K562 (cell line): ENCODE data around the gene ZNF577. TPM values are rescaled to one million over a fixed set of nuclear protein-coding genes. Genes with fewer than 3 reads are reported as not detected.

Source experiments
- ARID2 ChIP-seq: fragments of 450-650 bp; IDR thresholded peaks from 2 replicates; pipeline ENCODE4 v1.6.1; 2017; ENCODE audit warnings: antibody characterized with exemption, mild to moderate bottlenecking
- ARNT ChIP-seq, 2 experiments: fragments of 450-650 bp; IDR thresholded peaks; 2 replicates each; pipeline ENCODE4 v1.6.1; 2016; ENCODE audit warnings: mild to moderate bottlenecking in 1 of 2
- DLX4 ChIP-seq: fragments of 250-450 bp; sonication (Bioruptor Pico); IDR thresholded peaks from 2 replicates; pipeline ENCODE4 v1.6.1; 2021; ENCODE audit warnings: mild to moderate bottlenecking
- DMBX1 ChIP-seq: fragments of 250-450 bp; sonication (Bioruptor Pico); IDR thresholded peaks from 2 replicates; pipeline ENCODE4 v1.8.0; 2022; ENCODE audit warnings: inconsistent platforms, mild to moderate bottlenecking, moderate library complexity, borderline replicate concordance
- FOXA1 ChIP-seq: fragments of 450-650 bp; IDR thresholded peaks from 2 replicates; pipeline ENCODE4 v1.6.1; 2016; ENCODE audit warnings: mild to moderate bottlenecking, borderline replicate concordance
- GTF2A2 ChIP-seq: IDR thresholded peaks from 2 replicates; pipeline ENCODE4 v1.6.1; 2016; ENCODE audit warnings: mild to moderate bottlenecking, missing genetic modification characterization, missing compliant biosample characterization
- LCOR ChIP-seq: sonication (generic); formaldehyde crosslinking; IDR thresholded peaks from 2 replicates; pipeline ENCODE4 v1.8.0; 2022; ENCODE audit warnings: mild to moderate bottlenecking, missing genetic modification reagents
- NR2F6 ChIP-seq: fragments of 450-650 bp; formaldehyde crosslinking; IDR thresholded peaks from 2 replicates; pipeline ENCODE4 v1.4.0; 2020; ENCODE audit warnings: mild to moderate bottlenecking
- OTX1 ChIP-seq: fragments of 450-650 bp; formaldehyde crosslinking; IDR thresholded peaks from 2 replicates; pipeline ENCODE4 v1.4.0; 2022; ENCODE audit warnings: mild to moderate bottlenecking
- PHF20 ChIP-seq: fragments of 450-650 bp; IDR thresholded peaks from 2 replicates; pipeline ENCODE4 v1.6.1; 2018; ENCODE audit not compliant: partially characterized antibody
- RBM22 ChIP-seq: fragments of 200-400 bp; formaldehyde crosslinking; IDR thresholded peaks from 2 replicates; pipeline ENCODE4 v1.6.1; 2018; ENCODE audit warnings: low read length, low read depth; ENCODE audit not compliant: poor library complexity, severe bottlenecking
- RNF2 ChIP-seq: sonication (generic); IDR thresholded peaks from 2 replicates; pipeline ENCODE4 v1.6.1; 2016
- ZC3H8 ChIP-seq: fragments of 450-650 bp; IDR thresholded peaks from 2 replicates; pipeline ENCODE4 v1.6.1; 2017
- ZNF197 ChIP-seq: fragments of 200-800 bp; sonication (Bioruptor generic); IDR thresholded peaks from 2 replicates; pipeline ENCODE4 v1.6.1; 2016; ENCODE audit warnings: low read depth, missing genetic modification characterization, missing compliant biosample characterization
- ZNF444 ChIP-seq: fragments of 250-450 bp; sonication (Bioruptor Pico); IDR thresholded peaks from 2 replicates; pipeline ENCODE4 v1.4.0; 2020; ENCODE audit warnings: mild to moderate bottlenecking, moderate library complexity
- polyA plus RNA-seq, 8 experiments: library from polyadenylated mRNA; depleted of rRNA in 4 of 8; stranded (reverse) in 5 of 8; unstranded in 3 of 8; fragments of >200 nt; fragmentation: Nextera tagmentation in 2 of 8; fragmentation: Illumina TruSeq in 1 of 8; extraction: Ambion mirVana in 2 of 8; extraction: Trizol in 1 of 8; gene quantifications; 2 replicates each; pipeline versions ENCODE4 v1.2.1 to v1.2.3, GENCODE V29; 2011 to 2014; ENCODE audit warnings: inconsistent platforms in 1 of 8, missing spikeins in 1 of 8
- total RNA-seq, 7 experiments: library from RNA; depleted of rRNA in 6 of 7; stranded (reverse); fragments of >200 nt in 6 of 7; fragmentation: Illumina TruSeq in 2 of 7; extraction: Trizol in 2 of 7; gene quantifications; 2 replicates each; pipeline versions ENCODE4 v1.2.1 to v1.2.3, GENCODE V29; 2011 to 2021; ENCODE audit warnings: low replicate concordance in 1 of 7
- TF ChIP-seq, protein P1 (sequence below), 2 experiments: IDR thresholded peaks in 1 of 2; conservative IDR thresholded peaks in 1 of 2; 2 replicates each; pipeline ENCODE4 v1.6.1; 2016; ENCODE audit warnings: low read depth in 2 of 2, mild to moderate bottlenecking in 1 of 2, missing compliant biosample characterization in 1 of 2, missing genetic modification characterization in 1 of 2, moderate library complexity in 1 of 2
- TF ChIP-seq, protein P2 (sequence below), 2 experiments: fragments of 450-650 bp; IDR thresholded peaks; 2 replicates each; pipeline ENCODE4 v1.6.1; 2016
- TF ChIP-seq, protein P3 (sequence below): fragments of 450-650 bp; conservative IDR thresholded peaks from 2 replicates; pipeline ENCODE4 v1.6.1; 2016; ENCODE audit warnings: missing genetic modification characterization, low read depth, mild to moderate bottlenecking, missing compliant biosample characterization, moderate library complexity

Gene ZNF577
- total and polyA plus RNA-seq, 9 of the 15 experiments (the other 6 are each of a cell fraction or from before 2014, with no cell fraction given), result 1.3 to 12.7 (median 7.0) TPM

GRCh38 chr19:51926784-51927741, 39.3 kb upstream of the ZNF577 start, which contains the start of gene ZNF613 (continued):
- TF ChIP-seq GTF2A2 (tag), result no peak
- no peak for TF ChIP-seq RBM22
- TF ChIP-seq, protein P1, sequence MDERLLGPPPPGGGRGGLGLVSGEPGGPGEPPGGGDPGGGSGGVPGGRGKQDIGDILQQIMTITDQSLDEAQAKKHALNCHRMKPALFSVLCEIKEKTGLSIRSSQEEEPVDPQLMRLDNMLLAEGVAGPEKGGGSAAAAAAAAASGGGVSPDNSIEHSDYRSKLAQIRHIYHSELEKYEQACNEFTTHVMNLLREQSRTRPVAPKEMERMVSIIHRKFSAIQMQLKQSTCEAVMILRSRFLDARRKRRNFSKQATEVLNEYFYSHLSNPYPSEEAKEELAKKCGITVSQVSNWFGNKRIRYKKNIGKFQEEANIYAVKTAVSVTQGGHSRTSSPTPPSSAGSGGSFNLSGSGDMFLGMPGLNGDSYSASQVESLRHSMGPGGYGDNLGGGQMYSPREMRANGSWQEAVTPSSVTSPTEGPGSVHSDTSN (CRISPR knock-in tag; IDR thresholded peaks at IDR 0.05; ENCODE audit: low read depth), result peak; percentile 56; the same call in 1 of the 2 replicates
- TF ChIP-seq, protein P1 (tag; conservative IDR thresholded peaks at IDR 0.05; ENCODE audit: low read depth), result peak; percentile 94
- no peak for TF ChIP-seq DLX4 (CRISPR knock-in tag)
- TF ChIP-seq RNF2, result no peak; the same call in 1 of the 2 replicates
- TF ChIP-seq NR2F6 (CRISPR knock-in tag), result no peak
- TF ChIP-seq ARID2, result 0 out of 2 replicates have a peak, but pooled peaks have one; percentile 4
- TF ChIP-seq ZNF444, result no peak
- TF ChIP-seq OTX1 (CRISPR knock-in tag), result no peak
- peak; percentile 80 for TF ChIP-seq PHF20
- TF ChIP-seq, protein P2, sequence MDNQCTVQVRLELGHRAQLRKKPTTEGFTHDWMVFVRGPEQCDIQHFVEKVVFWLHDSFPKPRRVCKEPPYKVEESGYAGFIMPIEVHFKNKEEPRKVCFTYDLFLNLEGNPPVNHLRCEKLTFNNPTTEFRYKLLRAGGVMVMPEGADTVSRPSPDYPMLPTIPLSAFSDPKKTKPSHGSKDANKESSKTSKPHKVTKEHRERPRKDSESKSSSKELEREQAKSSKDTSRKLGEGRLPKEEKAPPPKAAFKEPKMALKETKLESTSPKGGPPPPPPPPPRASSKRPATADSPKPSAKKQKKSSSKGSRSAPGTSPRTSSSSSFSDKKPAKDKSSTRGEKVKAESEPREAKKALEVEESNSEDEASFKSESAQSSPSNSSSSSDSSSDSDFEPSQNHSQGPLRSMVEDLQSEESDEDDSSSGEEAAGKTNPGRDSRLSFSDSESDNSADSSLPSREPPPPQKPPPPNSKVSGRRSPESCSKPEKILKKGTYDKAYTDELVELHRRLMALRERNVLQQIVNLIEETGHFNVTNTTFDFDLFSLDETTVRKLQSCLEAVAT (IDR thresholded peaks at IDR 0.05), result peak in 1 of 2 experiments; percentile 93; a peak in 2 of 4 replicates
- no peak for TF ChIP-seq ZC3H8
- TF ChIP-seq FOXA1, result no peak
- 0 out of 4 replicates have a peak, but pooled peaks have one; percentile 17 to 28 for TF ChIP-seq ARNT (IDR thresholded peaks at IDR 0.05)
- TF ChIP-seq DMBX1 (CRISPR knock-in tag), result 0 out of 2 replicates have a peak, but pooled peaks have one; percentile 35
- TF ChIP-seq, protein P3, sequence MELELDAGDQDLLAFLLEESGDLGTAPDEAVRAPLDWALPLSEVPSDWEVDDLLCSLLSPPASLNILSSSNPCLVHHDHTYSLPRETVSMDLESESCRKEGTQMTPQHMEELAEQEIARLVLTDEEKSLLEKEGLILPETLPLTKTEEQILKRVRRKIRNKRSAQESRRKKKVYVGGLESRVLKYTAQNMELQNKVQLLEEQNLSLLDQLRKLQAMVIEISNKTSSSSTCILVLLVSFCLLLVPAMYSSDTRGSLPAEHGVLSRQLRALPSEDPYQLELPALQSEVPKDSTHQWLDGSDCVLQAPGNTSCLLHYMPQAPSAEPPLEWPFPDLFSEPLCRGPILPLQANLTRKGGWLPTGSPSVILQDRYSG, result peak; percentile 63; the same call in 1 of the 2 replicates
- no peak for TF ChIP-seq ZNF197
- 0 out of 2 replicates have a peak, but pooled peaks have one; percentile 44 for TF ChIP-seq LCOR (CRISPR knock-in tag)
